CD4-positive, alpha-beta T cell treated with Interleukin-2 at 100 ng/mL for 4 hours (primary cell): Measurements from ENCODE around the gene ARID1A.
"Not testable (repeated sequence)": the region's sequence is repeated elsewhere in the genome, so short reads cannot be mapped to it uniquely, and the experiment has no call there.

Experiments used
- DNase-seq: peaks from one replicate; pipeline ENCODE4 v3.0.0-alpha.2; 2020; ENCODE audit warnings: low spot score

The ARID1A gene

GRCh38 chr1:26788515-26788785 is 92.6 kb downstream of the ARID1A start:
- DNase-seq = no peak

GRCh38 chr1:26788836-26789611 is 93.2 kb downstream of the ARID1A start:
- peak; percentile 93 for DNase-seq

- no peak for DNase-seq
Measured at GRCh38 chr1:26789612-26789865, 93.7 kb downstream of the ARID1A start.

- DNase-seq = no peak
Measured at GRCh38 chr1:26789931-26790330, 94.1 kb downstream of the ARID1A start.

- DNase-seq = peak; percentile 70
Measured at GRCh38 chr1:26790551-26790953, 94.7 kb downstream of the ARID1A start.

- DNase-seq = no peak
Measured at GRCh38 chr1:26791148-26791547, 95.3 kb downstream of the ARID1A start.

- no peak for DNase-seq
Measured at GRCh38 chr1:26791626-26792025, 95.8 kb downstream of the ARID1A start.

GRCh38 chr1:26792924-26793323 is 97.1 kb downstream of the ARID1A start:
- no peak for DNase-seq

- no peak for DNase-seq
Measured at GRCh38 chr1:26794391-26794790, 98.6 kb downstream of the ARID1A start.

- DNase-seq = no peak
Measured at GRCh38 chr1:26797627-26798026, 101.8 kb downstream of the ARID1A start.

GRCh38 chr1:26799479-26800142 is 103.8 kb downstream of the ARID1A start:
- DNase-seq = peak; percentile 65

GRCh38 chr1:26803932-26804331 is 108.1 kb downstream of the ARID1A start:
- not testable (repeated sequence) for DNase-seq

GRCh38 chr1:26810105-26810504 is 114.3 kb downstream of the ARID1A start:
- DNase-seq = peak; percentile 88

GRCh38 chr1:26811057-26811456 is 115.2 kb downstream of the ARID1A start:
- peak; percentile 44 for DNase-seq

GRCh38 chr1:26811708-26812107 is 115.9 kb downstream of the ARID1A start:
- no peak for DNase-seq

GRCh38 chr1:26814377-26814776 is 118.6 kb downstream of the ARID1A start:
- DNase-seq = no peak

GRCh38 chr1:26814893-26815292 is 119.1 kb downstream of the ARID1A start:
- DNase-seq = no peak

- DNase-seq = peak; percentile 65
Measured at GRCh38 chr1:26820784-26821269, 125.0 kb downstream of the ARID1A start.

GRCh38 chr1:26822737-26823395 is 127.1 kb downstream of the ARID1A start:
- no peak for DNase-seq

GRCh38 chr1:26824731-26825130 is 128.9 kb downstream of the ARID1A start:
- DNase-seq = no peak

- peak; percentile 69 for DNase-seq
Measured at GRCh38 chr1:26826261-26827105, 130.7 kb downstream of the ARID1A start, which contains the start of gene ZDHHC18. Gene ZDHHC18 (plus strand): TSS chr1:26826688. CDS start chr1:26826805, 117 bp downstream.

- no peak for DNase-seq
Measured at GRCh38 chr1:26827106-26827604, 131.3 kb downstream of the ARID1A start.
